ENCODE results near the gene TK1. TPM values are rescaled to one million over a fixed set of nuclear protein-coding genes. Genes with fewer than 3 reads are reported as not detected.

The TK1 gene
- total RNA-seq, 1 experiment from 2014 or later = 153 TPM

GRCh38 chr17:78175643-78175981 lies 11.2 kb downstream of the TK1 start:
- no peaks in the 10 kb centered on the region for H3K9me3 ChIP-seq (ENCODE audit: control insufficient read depth, insufficient read depth, low read depth, low read length)
- H3K4me3 ChIP-seq (ENCODE audit: low read depth in 2 of 2, low read length in 2 of 2) = no peak overlapping the region
- peaks cover 3% of the 10 kb centered on the region for H3K36me3 ChIP-seq (ENCODE audit: control insufficient read depth, insufficient read depth, low read length)
- no peaks in the 10 kb centered on the region for H3K27me3 ChIP-seq (ENCODE audit: control insufficient read depth, insufficient read depth, low read length)
- BruUV-seq (replicated peaks) = no TSS peak
- peaks cover 56% of the 10 kb centered on the region for H3K4me1 ChIP-seq (ENCODE audit: control insufficient read depth, insufficient read depth, low read length)
- in situ Hi-C loops (cut with HindIII; ENCODE audit: low pct_unique_long_range_greater_than_20kb, low sequenced_read_pairs) (no loop called here), intact Hi-C loops (cut with micrococcal nuclease; ENCODE audit: unreplicated experiment) (loop anchor here (5.0 kb wide), 1 partner anchor 63 kb away; no protein-coding TSS in a partner anchor)
- no peak for ATAC-seq
- CTCF ChIA-PET = interaction anchor here (0.7 kb wide), 1 partner anchor 87 kb away, joined by 3 read pairs; no protein-coding TSS in a partner anchor
- DNase-seq (ENCODE audit: low read depth, low spot score) = no peak
- POLR2A ChIA-PET = interaction anchor here (0.5 to 0.6 kb wide), 3 partner anchors 8 to 521 kb away, joined by 3 to 7 read pairs (median 7); no protein-coding TSS in a partner anchor
- 0 out of 2 replicates have a peak overlapping the region, but pooled peaks have one; percentile 37 for H3K27ac ChIP-seq (ENCODE audit: low read length)
- TF ChIP-seq CTCF (IDR thresholded peaks at IDR 0.05) = no peak
- no peak for TF ChIP-seq SIN3A (IDR thresholded peaks at IDR 0.05; ENCODE audit: borderline replicate concordance, insufficient read depth, low read depth, low read length)
- TF ChIP-seq REST (IDR thresholded peaks at IDR 0.05; ENCODE audit: insufficient read depth in 1 of 2, low read depth in 2 of 2, low read length in 1 of 2) = no peak
- TF ChIP-seq TCF7L2 (IDR thresholded peaks at IDR 0.05; ENCODE audit: low read depth, low read length) = no peak
- no peak for TF ChIP-seq POLR2AphosphoS5 (IDR thresholded peaks at IDR 0.05; ENCODE audit: low read depth, low read length)

- ChIA-PET CTCF (interaction anchor here (0.6 to 1.1 kb wide), 5 partner anchors 16 to 56 kb away, joined by 3 to 6 read pairs (median 3); no protein-coding TSS in a partner anchor), POLR2A (interaction anchor here (0.6 kb wide), 2 partner anchors 40 to 522 kb away, joined by 3 to 7 read pairs; no protein-coding TSS in a partner anchor)
- H3K27me3 ChIP-seq (ENCODE audit: control insufficient read depth, insufficient read depth, low read length) = no peaks in the 10 kb centered on the region
- H3K9me3 ChIP-seq (ENCODE audit: control insufficient read depth, insufficient read depth, low read depth, low read length) = no peaks in the 10 kb centered on the region
- intact Hi-C loops (cut with micrococcal nuclease; ENCODE audit: unreplicated experiment) = loop anchor here (5.0 kb wide), 1 partner anchor 63 kb away; no protein-coding TSS in a partner anchor
- DNase-seq (ENCODE audit: low read depth, low spot score) = no peak
- in situ Hi-C loops (cut with HindIII; ENCODE audit: low pct_unique_long_range_greater_than_20kb, low sequenced_read_pairs) = no loop called here
- no TSS peak for BruUV-seq (replicated peaks)
- peak; percentile 33 for ATAC-seq
- H3K27ac ChIP-seq (ENCODE audit: low read length) = peak overlapping the region; percentile 73
- H3K36me3 ChIP-seq (ENCODE audit: control insufficient read depth, insufficient read depth, low read length) = no peaks in the 10 kb centered on the region; the same call in none of the 2 replicates
- TF ChIP-seq SIN3A (IDR thresholded peaks at IDR 0.05; ENCODE audit: borderline replicate concordance, insufficient read depth, low read depth, low read length) (no peak), TCF7L2 (IDR thresholded peaks at IDR 0.05; ENCODE audit: low read depth, low read length) (no peak), REST (IDR thresholded peaks at IDR 0.05; ENCODE audit: insufficient read depth in 1 of 2, low read depth in 2 of 2, low read length in 1 of 2) (no peak), CTCF (IDR thresholded peaks at IDR 0.05) (no peak), POLR2AphosphoS5 (IDR thresholded peaks at IDR 0.05; ENCODE audit: low read depth, low read length) (no peak; the same call in 1 of the 2 replicates)
- H3K4me1 ChIP-seq (ENCODE audit: control insufficient read depth, insufficient read depth, low read length) = peaks cover 56% of the 10 kb centered on the region
- peak overlapping the region in 1 of 2 experiments; percentile 7; a peak in 1 of 4 replicates for H3K4me3 ChIP-seq (ENCODE audit: low read depth in 2 of 2, low read length in 2 of 2)
Measured at GRCh38 chr17:78174870-78175642, 11.8 kb downstream of the TK1 start.
